C4-2B (cell line): Measurements from ENCODE around the gene SGSM1.
"Not testable (repeated sequence)": the region's sequence is repeated elsewhere in the genome, so short reads cannot be mapped to it uniquely, and the experiment has no call there.

Experiments used
- H3K27ac ChIP-seq: fragments of 450-650 bp; 2 replicates; pipeline ENCODE4 v1.5.1; 2017
- CTCF ChIP-seq: fragments of 450-650 bp; conservative IDR thresholded peaks from 2 replicates; pipeline ENCODE4 v1.5.1; 2017; ENCODE audit warnings: mild to moderate bottlenecking
- ZFX ChIP-seq: fragments of 450-650 bp; IDR thresholded peaks from 2 replicates; pipeline ENCODE4 v1.6.1; 2017

SGSM1 gene

GRCh38 chr22:24883432-24883831 is 77.4 kb downstream of the SGSM1 start:
- TF ChIP-seq ZFX, result no peak
- no peak for TF ChIP-seq CTCF
- no peak overlapping the region for H3K27ac ChIP-seq

DNA sequence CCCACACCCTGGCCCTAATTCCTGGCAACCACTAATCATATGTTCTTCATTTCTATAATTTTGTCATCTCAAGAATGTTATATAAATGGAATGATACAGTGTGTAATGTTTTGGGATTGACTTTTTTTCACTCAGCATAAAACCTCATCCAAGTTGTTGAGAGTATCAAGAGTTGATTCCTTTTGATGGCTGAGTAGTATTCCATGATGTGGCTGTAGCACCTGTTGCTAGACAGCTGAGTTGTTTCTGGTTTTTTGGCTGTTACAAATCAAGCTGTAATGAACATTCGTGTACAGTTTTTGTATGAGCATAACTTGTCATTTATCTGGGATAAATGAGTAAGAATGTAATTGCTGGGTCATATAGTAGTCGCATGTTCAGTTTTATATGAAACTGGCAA is 81.2 kb downstream of the SGSM1 start:
- H3K27ac ChIP-seq, result no peak overlapping the region
- no peak for TF ChIP-seq ZFX
- no peak for TF ChIP-seq CTCF

DNA sequence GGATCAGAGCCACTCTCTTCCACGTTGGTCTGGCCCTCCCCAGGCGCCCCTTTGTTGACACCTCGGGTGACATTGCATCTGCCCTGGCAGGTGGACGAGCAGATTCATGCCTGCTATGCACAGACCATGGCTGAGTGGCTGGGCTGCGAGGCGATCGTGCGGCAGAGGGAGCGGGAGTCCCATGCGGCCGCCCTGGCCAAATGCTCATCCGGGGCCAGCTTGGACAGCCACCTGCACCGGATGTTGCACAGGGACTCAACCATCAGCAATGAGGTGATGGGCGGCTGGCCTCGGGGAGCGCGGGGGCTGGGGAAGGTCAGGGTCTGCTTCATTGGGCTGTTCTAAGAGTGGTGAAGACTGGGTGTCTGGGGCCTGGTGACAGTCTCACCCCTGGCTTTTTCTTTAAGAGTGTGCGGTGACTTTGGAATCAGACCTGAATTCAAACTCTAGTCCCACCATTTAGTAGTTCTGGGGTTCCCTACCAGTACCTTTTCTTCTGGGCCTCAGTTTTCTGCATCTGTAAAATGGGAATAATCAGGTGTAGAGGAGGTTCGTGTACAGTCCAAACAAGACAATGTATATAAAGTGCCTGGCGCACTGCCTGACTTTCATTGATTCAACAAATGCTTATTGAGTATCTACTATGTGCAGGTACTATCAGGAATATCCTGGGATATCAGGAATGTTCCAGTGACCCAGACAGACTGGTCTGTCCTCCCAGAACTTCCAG is 87.5 kb downstream of the SGSM1 start:
- peak overlapping the region; percentile 86 for H3K27ac ChIP-seq
- TF ChIP-seq CTCF (no peak), ZFX (no peak)

GRCh38 chr22:24894220-24894975 is 88.4 kb downstream of the SGSM1 start:
- TF ChIP-seq CTCF (no peak), ZFX (no peak)
- peak overlapping the region; percentile 86 for H3K27ac ChIP-seq

DNA sequence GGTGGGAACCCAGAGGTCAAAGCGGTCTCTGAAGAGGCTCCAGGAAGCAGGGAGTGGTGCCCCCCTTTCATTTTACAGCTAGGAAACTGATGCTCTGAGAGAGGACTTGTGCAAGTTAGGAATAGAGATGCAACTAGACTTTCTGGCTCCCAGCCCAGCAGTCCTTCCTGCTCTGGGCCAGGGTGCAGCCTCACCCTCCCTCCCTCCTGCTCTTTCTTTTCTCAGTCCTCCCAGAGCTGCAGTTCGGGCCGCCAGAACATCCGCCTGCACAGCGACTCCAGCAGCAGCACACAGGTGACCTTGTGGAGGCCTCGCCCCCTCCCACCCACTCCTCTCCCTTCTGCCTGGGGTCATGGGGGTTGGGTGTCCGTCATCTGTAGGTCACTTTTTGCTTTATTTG is 89.0 kb downstream of the SGSM1 start:
- TF ChIP-seq CTCF, result no peak
- TF ChIP-seq ZFX, result no peak
- peak overlapping the region; percentile 86 for H3K27ac ChIP-seq

- TF ChIP-seq CTCF, result no peak
- no peak for TF ChIP-seq ZFX
- H3K27ac ChIP-seq, result no peak overlapping the region; the same call in 1 of the 2 replicates
These were observed 95.4 kb downstream of the SGSM1 start for GRCh38 chr22:24901448-24901847.

DNA sequence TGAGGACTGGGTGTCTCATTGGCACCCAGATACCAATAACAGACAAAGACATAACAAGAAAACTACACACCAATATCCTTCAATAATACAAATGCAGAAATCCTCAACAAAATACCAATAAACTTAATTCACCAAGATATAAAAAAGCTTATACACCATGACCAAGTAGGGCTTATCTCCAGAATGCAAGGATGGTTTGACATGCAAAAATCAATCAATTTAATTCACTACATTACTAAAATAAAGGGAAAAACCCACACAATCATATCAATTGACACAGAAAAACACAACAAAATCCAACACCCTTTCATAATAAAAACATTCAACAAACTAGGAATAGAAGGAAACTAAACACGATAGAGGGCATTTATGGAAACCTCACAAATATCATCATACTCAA is 99.9 kb downstream of the SGSM1 start:
- no peak overlapping the region for H3K27ac ChIP-seq
- TF ChIP-seq CTCF (no peak), ZFX (no peak)

GRCh38 chr22:24907101-24907500 is 101.1 kb downstream of the SGSM1 start:
- not testable (repeated sequence) for H3K27ac ChIP-seq
